Epithelial cell of proximal tubule (primary cell): ENCODE results near the gene FCF1. TPM values are rescaled to one million over a fixed set of nuclear protein-coding genes. Genes with fewer than 3 reads are reported as not detected.
"Not testable (repeated sequence)": the region's sequence is repeated elsewhere in the genome, so short reads cannot be mapped to it uniquely, and the experiment has no call there.

Source experiments
- DNase-seq: peaks from one replicate; pipeline ENCODE4 v3.0.0-alpha.2; 2011; ENCODE audit warnings: low read depth
- H3K4me3 ChIP-seq: 2 replicates; pipeline ENCODE4 v1.5.1; 2011; ENCODE audit warnings: low read depth, mild to moderate bottlenecking, low read length
- CTCF ChIP-seq: conservative IDR thresholded peaks from 2 replicates; pipeline ENCODE4 v1.5.1; 2012; ENCODE audit warnings: low read depth, mild to moderate bottlenecking, low read length
- total RNA-seq: library from RNA; depleted of rRNA; stranded (reverse); fragments of >200 nt; gene quantifications from 2 replicates; pipeline ENCODE4 v1.2.3, GENCODE V29; 2015

Gene FCF1
- total RNA-seq, 1 donor from 2014 or later = 21.4 TPM

- no peak for DNase-seq
Measured at GRCh38 chr14:74735125-74735524, 22.2 kb downstream of the FCF1 start.

DNA sequence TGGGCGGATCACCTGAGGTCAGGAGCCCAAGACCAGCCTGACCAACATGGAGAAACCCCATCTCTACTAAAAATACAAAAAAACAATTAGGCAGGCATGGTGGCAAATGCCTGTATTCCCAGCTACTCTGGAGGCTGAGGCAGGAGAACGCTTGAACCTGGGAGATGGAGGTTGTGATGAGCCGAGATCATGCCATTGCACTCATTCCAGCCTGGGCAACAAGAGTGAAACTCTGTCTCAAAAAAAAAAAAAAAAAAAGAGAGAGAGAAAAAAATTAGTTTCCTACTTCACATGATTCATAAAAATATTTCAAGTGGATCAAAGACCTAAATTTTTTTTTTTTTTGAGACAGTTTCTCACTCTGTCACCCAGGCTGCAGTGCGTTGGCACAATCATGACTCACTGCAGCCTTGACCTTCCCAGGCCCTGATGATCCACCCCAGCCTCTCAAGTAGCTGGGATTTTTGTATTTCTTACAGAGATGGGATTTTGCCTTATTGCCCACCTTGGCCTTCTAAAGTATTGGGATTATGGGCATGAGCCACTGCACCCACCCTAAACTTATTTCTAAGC is 24.9 kb downstream of the FCF1 start:
- no peak for TF ChIP-seq CTCF
- no peak for DNase-seq
- H3K4me3 ChIP-seq = no peak overlapping the region

More at GRCh38 chr14:74735125-74735524, 22.2 kb downstream of the FCF1 start:
- no peak for TF ChIP-seq CTCF
- no peak overlapping the region for H3K4me3 ChIP-seq

DNA sequence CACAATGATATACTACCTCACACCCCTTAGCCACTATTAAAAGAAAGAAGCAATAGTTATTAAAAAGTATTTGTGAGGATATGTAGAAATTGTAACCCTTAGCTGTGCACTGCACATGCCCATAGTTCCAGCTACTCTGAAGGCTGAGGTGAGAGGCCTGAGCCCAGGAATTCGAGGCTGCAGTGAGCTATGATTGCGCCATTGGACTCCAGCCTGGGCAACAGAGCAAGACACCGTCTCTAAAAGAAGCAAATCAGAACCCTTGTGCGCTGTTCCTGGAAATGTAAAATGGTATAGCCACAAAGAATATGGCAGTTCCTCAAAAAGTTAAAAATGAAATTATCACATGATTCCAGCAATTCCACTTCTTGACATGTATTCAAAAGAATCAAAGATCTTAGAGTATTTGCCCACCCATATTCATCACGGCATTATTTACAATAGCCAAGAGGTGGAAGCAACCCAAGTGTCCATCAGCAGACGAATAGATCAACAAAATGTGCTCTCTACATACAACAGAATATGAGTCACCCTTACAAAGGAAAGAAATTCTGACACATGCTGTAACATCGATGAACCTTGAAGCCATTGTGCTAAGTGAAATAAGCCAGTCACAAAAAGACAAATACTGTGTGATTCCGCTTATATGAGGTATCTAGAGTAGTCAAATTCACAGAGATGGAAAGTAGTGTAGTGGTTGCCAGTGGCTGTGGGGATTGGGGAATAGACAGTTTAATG is 26.5 kb downstream of the FCF1 start:
- no peak overlapping the region for H3K4me3 ChIP-seq
- no peak for DNase-seq
- no peak for TF ChIP-seq CTCF

DNA sequence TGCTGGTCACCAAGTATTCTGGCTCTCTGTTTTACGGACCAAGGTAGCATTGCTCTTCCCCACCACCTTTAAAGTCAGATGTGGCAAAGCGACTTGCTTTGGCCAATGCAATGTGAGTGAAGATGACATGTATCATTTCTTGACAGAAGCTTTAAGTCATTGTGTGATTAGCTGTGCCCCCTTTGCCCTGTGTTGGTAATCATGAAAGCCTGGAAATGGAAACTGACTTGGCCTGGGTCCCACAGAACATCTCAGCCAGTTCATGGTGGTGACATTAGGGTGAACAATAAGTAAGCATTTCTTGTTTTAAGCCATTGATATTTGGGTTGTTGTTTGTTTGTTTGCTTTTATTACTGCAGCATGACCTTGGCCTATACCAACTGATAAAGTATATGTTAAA is 34.3 kb downstream of the FCF1 start:
- TF ChIP-seq CTCF = no peak
- H3K4me3 ChIP-seq = no peak overlapping the region
- no peak for DNase-seq

- TF ChIP-seq CTCF = no peak
- no peak overlapping the region for H3K4me3 ChIP-seq
- no peak for DNase-seq
Measured at GRCh38 chr14:74754157-74754556, 41.2 kb downstream of the FCF1 start.

GRCh38 chr14:74754899-74755298 is 42.0 kb downstream of the FCF1 start:
- H3K4me3 ChIP-seq = no peak overlapping the region
- no peak for TF ChIP-seq CTCF
- no peak for DNase-seq

- H3K4me3 ChIP-seq = no peak overlapping the region
- no peak for TF ChIP-seq CTCF
- DNase-seq = no peak
Measured at GRCh38 chr14:74756326-74756725, 43.4 kb downstream of the FCF1 start.

GRCh38 chr14:74758505-74758904 is 45.6 kb downstream of the FCF1 start:
- not testable (repeated sequence) for H3K4me3 ChIP-seq, DNase-seq
